GM23338 (cell line): ENCODE results near the gene NAPB. TPM values are rescaled to one million over a fixed set of nuclear protein-coding genes. Genes with fewer than 3 reads are reported as not detected.

Experiments used
- ATAC-seq: fragments of 200-7000 bp; cut with Tn5 transposase; 3 replicates; pipeline ENCODE4 v1.9.1; 2020
- DNase-seq: peaks from one replicate; pipeline ENCODE4 v3.0.0-alpha.2; 2015; ENCODE audit warnings: low spot score
- H2AFZ ChIP-seq: fragments of 200-600 bp; sonication (generic); 2 replicates; pipeline ENCODE4 v1.8.0; 2016; ENCODE audit warnings: antibody characterized with exemption, mild to moderate bottlenecking, moderate library complexity
- H3F3A ChIP-seq: fragments of 200-600 bp; sonication (generic); replicated peaks from 2 replicates; pipeline ENCODE4 v1.8.0; 2017; ENCODE audit warnings: antibody characterized with exemption, mixed run types, low read depth
- H3K27ac ChIP-seq: fragments of 200-600 bp; sonication (generic); 2 replicates; pipeline ENCODE4 v1.6.1; 2016; ENCODE audit warnings: low read depth
- H3K27me3 ChIP-seq: fragments of 200-600 bp; sonication (generic); 2 replicates; pipeline ENCODE4 v1.8.0; 2016; ENCODE audit warnings: mild to moderate bottlenecking, mixed run types, moderate library complexity; ENCODE audit not compliant: insufficient read depth
- H3K36me3 ChIP-seq: fragments of 200-600 bp; sonication (generic); 2 replicates; pipeline ENCODE4 v1.8.0; 2016; ENCODE audit warnings: mild to moderate bottlenecking; ENCODE audit not compliant: insufficient read depth
- H3K4me1 ChIP-seq: fragments of 200-600 bp; sonication (generic); 2 replicates; pipeline ENCODE4 v1.8.0; 2016; ENCODE audit warnings: mild to moderate bottlenecking, moderate library complexity; ENCODE audit not compliant: insufficient read depth
- H3K4me2 ChIP-seq: fragments of 200-600 bp; sonication (generic); 2 replicates; pipeline ENCODE4 v1.7.1; 2017; ENCODE audit warnings: mixed run types
- H3K4me3 ChIP-seq: fragments of 200-600 bp; sonication (generic); 2 replicates; pipeline ENCODE4 v1.6.1; 2016; ENCODE audit warnings: mixed run types
- H3K79me2 ChIP-seq: fragments of 200-600 bp; sonication (generic); replicated peaks from 2 replicates; pipeline ENCODE4 v1.8.0; 2017; ENCODE audit warnings: mild to moderate bottlenecking; ENCODE audit not compliant: insufficient read depth
- H3K9me2 ChIP-seq: fragments of 200-600 bp; sonication (generic); 2 replicates; pipeline ENCODE4 v1.8.0; 2017; ENCODE audit not compliant: insufficient read depth
- H4K20me1 ChIP-seq: fragments of 200-600 bp; sonication (generic); replicated peaks from 2 replicates; pipeline ENCODE4 v1.8.0; 2017; ENCODE audit warnings: mild to moderate bottlenecking; ENCODE audit not compliant: insufficient read depth
- H3K27ac Mint-ChIP-seq: 2 replicates; pipeline ENCODE4 v1.8.0; 2020; ENCODE audit warnings: inconsistent platforms, mild to moderate bottlenecking, moderate library complexity, mixed read lengths
- H3K27me3 Mint-ChIP-seq: 3 replicates; pipeline ENCODE4 v1.8.0; 2022; ENCODE audit warnings: low read depth, mild to moderate bottlenecking, moderate library complexity, mixed read lengths, inconsistent platforms; ENCODE audit not compliant: insufficient read depth, poor library complexity
- H3K36me3 Mint-ChIP-seq: 3 replicates; pipeline ENCODE4 v1.8.0; 2021; ENCODE audit warnings: low read depth, mild to moderate bottlenecking, inconsistent platforms, moderate library complexity, mixed read lengths
- H3K4me1 Mint-ChIP-seq: 3 replicates; pipeline ENCODE4 v1.8.0; 2020; ENCODE audit warnings: mild to moderate bottlenecking, inconsistent platforms, mixed read lengths
- H3K4me3 Mint-ChIP-seq: 3 replicates; pipeline ENCODE4 v1.8.0; 2021; ENCODE audit warnings: moderate library complexity, mild to moderate bottlenecking, inconsistent platforms, mixed read lengths
- H3K9me3 Mint-ChIP-seq: 3 replicates; pipeline ENCODE4 v1.8.0; 2020; ENCODE audit warnings: moderate library complexity, mild to moderate bottlenecking, inconsistent platforms, mixed read lengths
- CTCF ChIP-seq, 2 experiments: fragments of 200-600 bp in 1 of 2; sonication (generic) in 1 of 2; conservative IDR thresholded peaks; 2 replicates each; pipeline versions ENCODE4 v1.5.1 to v1.6.1; 2016 to 2017; ENCODE audit warnings: antibody characterized with exemption in 2 of 2, low read depth in 2 of 2, mild to moderate bottlenecking in 2 of 2, moderate library complexity in 1 of 2
- EZH2 ChIP-seq: fragments of 200-600 bp; sonication (generic); IDR thresholded peaks from one replicate; pipeline ENCODE4 v1.8.0; 2017; ENCODE audit warnings: antibody characterized with exemption, mild to moderate bottlenecking, low read depth; ENCODE audit not compliant: unreplicated experiment
- JUNB ChIP-seq: IDR thresholded peaks from one replicate; pipeline ENCODE4 v1.6.1; 2016; ENCODE audit warnings: antibody characterized with exemption; ENCODE audit not compliant: unreplicated experiment
- NANOG ChIP-seq: IDR thresholded peaks from 2 replicates; pipeline ENCODE4 v1.6.1; 2016; ENCODE audit warnings: antibody characterized with exemption, borderline replicate concordance
- ZNF331 ChIP-seq: fragments of 250-450 bp; sonication (Bioruptor Pico); IDR thresholded peaks from 2 replicates; pipeline ENCODE4 v1.5.0; 2020; ENCODE audit warnings: low read depth, mild to moderate bottlenecking, moderate library complexity
- polyA plus RNA-seq: library from polyadenylated mRNA; unstranded; fragments of >200 nt; fragmentation: Nextera tagmentation; extraction: Ambion mirVana; gene quantifications from 2 replicates; pipeline ENCODE4 v1.2.1, GENCODE V29; 2016
- total RNA-seq: library from RNA; depleted of rRNA; stranded (reverse); fragments of >200 nt; shearing (Covaris generic); gene quantifications from 2 replicates; pipeline ENCODE4 v1.2.3, GENCODE V29; 2014
- TF ChIP-seq, protein P1 (sequence below): IDR thresholded peaks from 2 replicates; pipeline ENCODE4 v1.6.1; 2016; ENCODE audit warnings: antibody characterized with exemption
- TF ChIP-seq, protein P2 (sequence below): fragments of 250-450 bp; sonication (Bioruptor Pico); IDR thresholded peaks from 2 replicates; pipeline ENCODE4 v1.5.0; 2020; ENCODE audit warnings: mild to moderate bottlenecking, moderate library complexity

NAPB gene
- total and polyA plus RNA-seq, 2 experiments from 2014 or later: 7.3 to 18.1 TPM

DNA sequence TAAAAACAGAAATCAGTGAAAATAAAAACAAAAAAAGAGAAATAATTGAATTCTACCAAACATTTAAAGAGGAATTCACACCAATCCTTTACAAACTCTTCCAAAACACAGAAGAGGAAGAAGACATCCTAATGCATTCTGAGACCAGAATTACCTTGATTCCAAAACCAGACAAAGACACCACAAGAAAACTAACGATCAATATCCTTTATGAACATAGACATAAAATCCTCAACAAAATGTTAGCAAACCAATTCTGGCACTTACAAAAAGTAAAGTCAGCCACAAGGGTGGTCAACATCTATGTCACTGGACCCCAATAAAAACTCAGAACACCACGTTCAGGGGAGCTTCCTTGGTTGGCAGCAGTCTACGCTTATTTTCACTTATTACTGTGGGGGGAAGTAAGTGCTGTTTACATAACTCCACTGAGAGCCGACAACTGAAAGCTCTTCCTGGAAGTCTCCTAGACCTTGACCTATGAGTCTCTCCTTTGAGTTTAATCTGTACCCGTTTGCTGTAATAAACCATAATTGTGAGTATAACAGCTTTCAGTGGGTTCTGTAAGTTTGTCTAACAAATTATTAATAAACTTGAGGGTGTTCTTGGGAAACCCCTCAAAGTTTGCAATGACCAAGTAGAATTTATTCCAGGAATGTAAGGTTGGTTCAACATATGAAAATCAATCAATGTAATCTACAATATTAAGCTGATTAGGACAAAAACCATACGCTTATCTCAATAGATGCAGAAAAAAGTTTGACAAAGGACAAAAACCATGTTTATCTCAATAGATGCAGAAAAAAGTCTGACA lies 34.8 kb downstream of the NAPB start (continued):
- TF ChIP-seq ZNF331 (no peak), JUNB (no peak), EZH2 (no peak)
- TF ChIP-seq, protein P1, sequence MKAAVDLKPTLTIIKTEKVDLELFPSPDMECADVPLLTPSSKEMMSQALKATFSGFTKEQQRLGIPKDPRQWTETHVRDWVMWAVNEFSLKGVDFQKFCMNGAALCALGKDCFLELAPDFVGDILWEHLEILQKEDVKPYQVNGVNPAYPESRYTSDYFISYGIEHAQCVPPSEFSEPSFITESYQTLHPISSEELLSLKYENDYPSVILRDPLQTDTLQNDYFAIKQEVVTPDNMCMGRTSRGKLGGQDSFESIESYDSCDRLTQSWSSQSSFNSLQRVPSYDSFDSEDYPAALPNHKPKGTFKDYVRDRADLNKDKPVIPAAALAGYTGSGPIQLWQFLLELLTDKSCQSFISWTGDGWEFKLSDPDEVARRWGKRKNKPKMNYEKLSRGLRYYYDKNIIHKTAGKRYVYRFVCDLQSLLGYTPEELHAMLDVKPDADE: no peak

GRCh38 chr20:23381876-23382275 lies 39.4 kb downstream of the NAPB start:
- no peaks in the 10 kb centered on the region for H3K4me1 ChIP-seq
- H3K9me2 ChIP-seq: no peaks in the 10 kb centered on the region
- H4K20me1 ChIP-seq: peaks cover 16% of the 10 kb centered on the region; the same call in 1 of the 2 replicates
- ATAC-seq: no peak
- Mint-ChIP-seq H3K27me3 (peaks cover 4% of the 10 kb centered on the region), H3K9me3 (no peaks in the 10 kb centered on the region; the same call in 2 of the 3 replicates), H3K27ac (no peak overlapping the region), H3K4me3 (no peak overlapping the region), H3K4me1 (peaks cover 5% of the 10 kb centered on the region; the same call in 2 of the 3 replicates), H3K36me3 (peaks cover 59% of the 10 kb centered on the region)
- H3K4me3 ChIP-seq: no peak overlapping the region
- no peaks in the 10 kb centered on the region for H3F3A ChIP-seq
- H2AFZ ChIP-seq: no peak overlapping the region
- H3K79me2 ChIP-seq: peaks cover 32% of the 10 kb centered on the region
- TF ChIP-seq JUNB (no peak), NANOG (no peak)
- H3K4me2 ChIP-seq: no peak overlapping the region
- H3K27me3 ChIP-seq: no peaks in the 10 kb centered on the region
- peaks cover 12% of the 10 kb centered on the region for H3K36me3 ChIP-seq
- H3K27ac ChIP-seq: no peak overlapping the region
- no peak for DNase-seq

DNA sequence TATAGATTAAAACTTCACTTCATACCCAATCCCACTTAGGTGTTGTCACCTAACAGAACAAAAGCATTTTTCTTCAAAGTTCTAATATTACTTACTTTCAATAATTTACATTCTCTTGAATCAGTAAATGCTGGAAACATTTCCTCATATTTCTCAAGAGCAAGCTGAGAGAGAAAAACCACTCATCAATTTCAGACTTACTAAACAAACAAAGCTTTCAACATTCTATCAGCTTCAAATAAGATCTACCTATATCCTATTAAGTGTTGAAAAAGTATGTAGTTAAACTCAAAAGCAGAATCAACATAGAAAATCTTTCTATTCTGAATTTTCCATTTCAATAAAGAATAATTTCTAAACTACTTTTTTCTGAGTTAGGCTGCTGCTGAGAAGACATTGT lies 41.5 kb downstream of the NAPB start:
- DNase-seq (no peak), ATAC-seq (no peak)
- Histone ChIP-seq H3F3A (no peaks in the 10 kb centered on the region), H3K4me2 (no peak overlapping the region), H3K79me2 (peaks cover 11% of the 10 kb centered on the region), H3K4me1 (no peaks in the 10 kb centered on the region), H3K9me2 (no peaks in the 10 kb centered on the region), H3K4me3 (no peak overlapping the region), H3K27ac (no peak overlapping the region), H3K27me3 (no peaks in the 10 kb centered on the region), H2AFZ (no peak overlapping the region), H4K20me1 (peaks cover 15% of the 10 kb centered on the region; the same call in 1 of the 2 replicates), H3K36me3 (peaks cover 12% of the 10 kb centered on the region)
- Mint-ChIP-seq H3K27ac (no peak overlapping the region), H3K27me3 (peaks cover 4% of the 10 kb centered on the region), H3K4me3 (no peak overlapping the region), H3K36me3 (peaks cover 67% of the 10 kb centered on the region), H3K9me3 (no peaks in the 10 kb centered on the region; the same call in 2 of the 3 replicates), H3K4me1 (peaks cover 5% of the 10 kb centered on the region; the same call in 1 of the 3 replicates)
- TF ChIP-seq, protein P2, sequence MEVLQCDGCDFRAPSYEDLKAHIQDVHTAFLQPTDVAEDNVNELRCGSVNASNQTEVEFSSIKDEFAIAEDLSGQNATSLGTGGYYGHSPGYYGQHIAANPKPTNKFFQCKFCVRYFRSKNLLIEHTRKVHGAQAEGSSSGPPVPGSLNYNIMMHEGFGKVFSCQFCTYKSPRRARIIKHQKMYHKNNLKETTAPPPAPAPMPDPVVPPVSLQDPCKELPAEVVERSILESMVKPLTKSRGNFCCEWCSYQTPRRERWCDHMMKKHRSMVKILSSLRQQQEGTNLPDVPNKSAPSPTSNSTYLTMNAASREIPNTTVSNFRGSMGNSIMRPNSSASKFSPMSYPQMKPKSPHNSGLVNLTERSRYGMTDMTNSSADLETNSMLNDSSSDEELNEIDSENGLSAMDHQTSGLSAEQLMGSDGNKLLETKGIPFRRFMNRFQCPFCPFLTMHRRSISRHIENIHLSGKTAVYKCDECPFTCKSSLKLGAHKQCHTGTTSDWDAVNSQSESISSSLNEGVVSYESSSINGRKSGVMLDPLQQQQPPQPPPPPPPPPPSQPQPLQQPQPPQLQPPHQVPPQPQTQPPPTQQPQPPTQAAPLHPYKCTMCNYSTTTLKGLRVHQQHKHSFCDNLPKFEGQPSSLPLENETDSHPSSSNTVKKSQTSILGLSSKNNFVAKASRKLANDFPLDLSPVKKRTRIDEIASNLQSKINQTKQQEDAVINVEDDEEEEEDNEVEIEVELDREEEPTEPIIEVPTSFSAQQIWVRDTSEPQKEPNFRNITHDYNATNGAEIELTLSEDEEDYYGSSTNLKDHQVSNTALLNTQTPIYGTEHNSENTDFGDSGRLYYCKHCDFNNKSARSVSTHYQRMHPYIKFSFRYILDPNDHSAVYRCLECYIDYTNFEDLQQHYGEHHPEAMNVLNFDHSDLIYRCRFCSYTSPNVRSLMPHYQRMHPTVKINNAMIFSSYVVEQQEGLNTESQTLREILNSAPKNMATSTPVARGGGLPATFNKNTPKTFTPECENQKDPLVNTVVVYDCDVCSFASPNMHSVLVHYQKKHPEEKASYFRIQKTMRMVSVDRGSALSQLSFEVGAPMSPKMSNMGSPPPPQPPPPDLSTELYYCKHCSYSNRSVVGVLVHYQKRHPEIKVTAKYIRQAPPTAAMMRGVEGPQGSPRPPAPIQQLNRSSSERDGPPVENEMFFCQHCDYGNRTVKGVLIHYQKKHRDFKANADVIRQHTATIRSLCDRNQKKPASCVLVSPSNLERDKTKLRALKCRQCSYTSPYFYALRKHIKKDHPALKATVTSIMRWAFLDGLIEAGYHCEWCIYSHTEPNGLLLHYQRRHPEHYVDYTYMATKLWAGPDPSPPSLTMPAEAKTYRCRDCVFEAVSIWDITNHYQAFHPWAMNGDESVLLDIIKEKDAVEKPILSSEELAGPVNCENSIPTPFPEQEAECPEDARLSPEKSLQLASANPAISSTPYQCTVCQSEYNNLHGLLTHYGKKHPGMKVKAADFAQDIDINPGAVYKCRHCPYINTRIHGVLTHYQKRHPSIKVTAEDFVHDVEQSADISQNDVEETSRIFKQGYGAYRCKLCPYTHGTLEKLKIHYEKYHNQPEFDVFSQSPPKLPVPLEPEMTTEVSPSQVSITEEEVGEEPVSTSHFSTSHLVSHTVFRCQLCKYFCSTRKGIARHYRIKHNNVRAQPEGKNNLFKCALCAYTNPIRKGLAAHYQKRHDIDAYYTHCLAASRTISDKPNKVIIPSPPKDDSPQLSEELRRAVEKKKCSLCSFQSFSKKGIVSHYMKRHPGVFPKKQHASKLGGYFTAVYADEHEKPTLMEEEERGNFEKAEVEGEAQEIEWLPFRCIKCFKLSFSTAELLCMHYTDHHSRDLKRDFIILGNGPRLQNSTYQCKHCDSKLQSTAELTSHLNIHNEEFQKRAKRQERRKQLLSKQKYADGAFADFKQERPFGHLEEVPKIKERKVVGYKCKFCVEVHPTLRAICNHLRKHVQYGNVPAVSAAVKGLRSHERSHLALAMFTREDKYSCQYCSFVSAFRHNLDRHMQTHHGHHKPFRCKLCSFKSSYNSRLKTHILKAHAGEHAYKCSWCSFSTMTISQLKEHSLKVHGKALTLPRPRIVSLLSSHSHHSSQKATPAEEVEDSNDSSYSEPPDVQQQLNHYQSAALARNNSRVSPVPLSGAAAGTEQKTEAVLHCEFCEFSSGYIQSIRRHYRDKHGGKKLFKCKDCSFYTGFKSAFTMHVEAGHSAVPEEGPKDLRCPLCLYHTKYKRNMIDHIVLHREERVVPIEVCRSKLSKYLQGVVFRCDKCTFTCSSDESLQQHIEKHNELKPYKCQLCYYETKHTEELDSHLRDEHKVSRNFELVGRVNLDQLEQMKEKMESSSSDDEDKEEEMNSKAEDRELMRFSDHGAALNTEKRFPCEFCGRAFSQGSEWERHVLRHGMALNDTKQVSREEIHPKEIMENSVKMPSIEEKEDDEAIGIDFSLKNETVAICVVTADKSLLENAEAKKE: no peak
- TF ChIP-seq ZNF331: no peak
- no peak for TF ChIP-seq NANOG
- no peak for TF ChIP-seq CTCF (conservative IDR thresholded peaks at IDR 0.05; ENCODE audit: low read depth in 2 of 2)
